ENCODE results near the gene ZNF765.
A peak's percentile ranks its signal among the peaks of the same experiment; 100 is the strongest.
"Not testable (repeated sequence)": the region's sequence is repeated elsewhere in the genome, so short reads cannot be mapped to it uniquely, and the experiment has no call there.

ZNF765 gene

DNA sequence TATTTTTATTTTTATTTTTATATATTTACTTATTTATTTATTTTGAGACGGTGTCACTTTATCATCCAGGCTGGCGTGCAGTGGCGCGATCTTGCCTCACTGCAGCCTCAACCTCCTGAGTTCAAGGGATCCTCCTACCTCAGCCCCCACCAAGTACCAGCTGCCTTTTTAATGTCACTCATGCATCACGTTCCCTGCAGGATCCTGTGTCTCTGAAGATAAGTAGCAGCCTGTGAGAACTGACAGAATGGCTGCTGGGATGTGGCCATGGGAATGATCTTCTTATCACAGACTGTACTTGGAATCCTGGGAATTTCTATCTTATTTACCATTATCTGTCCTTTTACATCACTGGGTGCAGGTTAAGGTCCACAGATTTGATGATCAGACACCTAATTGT, 27.6 kb downstream of the ZNF765 start:
- no peak for DNase-seq

DNA sequence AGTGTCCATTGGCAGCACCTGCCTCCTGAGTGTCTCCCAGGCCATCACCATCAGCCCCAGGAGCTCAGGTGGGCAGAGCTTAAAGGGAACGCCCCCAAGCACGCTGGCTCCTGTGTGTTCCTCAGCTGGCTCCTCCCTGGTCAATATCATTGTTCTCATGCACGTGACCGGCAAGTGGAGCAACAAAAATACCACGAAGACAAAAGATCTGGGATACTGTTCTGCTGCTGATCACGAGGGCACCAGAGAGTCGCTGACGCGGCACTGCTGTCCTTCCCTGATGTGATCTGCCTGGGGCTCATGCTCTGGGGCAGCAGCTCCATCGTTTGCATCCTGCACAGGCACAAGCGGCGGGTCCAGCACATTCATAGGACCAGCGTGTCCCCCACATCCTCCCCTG, 28.1 kb downstream of the ZNF765 start:
- not testable (repeated sequence) for DNase-seq

DNA sequence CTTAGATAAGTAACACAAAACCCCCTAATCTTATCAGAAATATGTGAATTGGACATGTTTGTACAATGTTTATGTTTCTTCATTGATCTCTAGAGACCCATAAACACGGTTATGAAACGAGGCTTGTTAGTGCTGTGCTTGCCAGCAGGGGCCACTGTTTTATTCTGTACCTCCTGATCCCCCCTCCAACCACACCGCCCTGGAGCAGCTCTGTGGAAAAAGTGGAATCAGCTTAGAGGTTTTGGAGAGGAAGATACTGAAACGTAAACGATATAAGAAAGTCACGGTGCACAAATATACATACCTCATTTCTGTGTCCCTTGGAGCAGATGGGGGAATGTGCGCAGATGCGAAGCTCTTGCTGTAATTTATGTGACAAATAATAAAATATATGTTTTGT, 28.7 kb downstream of the ZNF765 start:
- not testable (repeated sequence) for DNase-seq

DNA sequence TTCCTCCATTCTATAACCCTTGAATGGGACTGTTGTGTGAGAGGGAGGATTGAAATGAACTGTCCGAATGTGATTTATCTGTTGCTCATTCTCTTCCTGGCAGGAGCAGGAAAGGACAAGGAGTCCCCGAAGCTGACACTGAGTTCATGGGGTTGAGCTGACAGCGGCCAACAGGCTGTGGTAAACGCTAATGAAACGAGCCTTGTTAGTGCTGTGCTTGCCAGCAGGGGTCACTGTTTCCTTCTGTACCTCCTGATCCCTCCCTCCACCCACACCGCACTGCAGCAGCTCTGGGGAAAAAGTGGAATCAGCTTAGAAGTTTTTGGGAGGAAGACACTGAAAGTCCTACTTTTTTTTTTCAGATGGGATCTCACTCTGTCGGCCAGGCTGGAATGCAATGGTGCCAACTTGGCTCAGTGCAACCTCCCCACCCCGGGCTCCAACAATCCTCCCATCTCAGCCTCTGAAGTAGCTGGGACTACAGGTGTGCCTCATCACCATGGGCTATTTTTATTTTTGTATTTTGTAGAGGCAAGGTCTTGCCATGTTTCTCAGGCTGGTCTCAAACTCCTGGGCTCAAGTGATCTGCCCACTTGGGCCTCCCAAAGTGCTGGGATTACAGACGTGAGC, 30.1 kb downstream of the ZNF765 start:
- DNase-seq: peak; percentile 24

DNA sequence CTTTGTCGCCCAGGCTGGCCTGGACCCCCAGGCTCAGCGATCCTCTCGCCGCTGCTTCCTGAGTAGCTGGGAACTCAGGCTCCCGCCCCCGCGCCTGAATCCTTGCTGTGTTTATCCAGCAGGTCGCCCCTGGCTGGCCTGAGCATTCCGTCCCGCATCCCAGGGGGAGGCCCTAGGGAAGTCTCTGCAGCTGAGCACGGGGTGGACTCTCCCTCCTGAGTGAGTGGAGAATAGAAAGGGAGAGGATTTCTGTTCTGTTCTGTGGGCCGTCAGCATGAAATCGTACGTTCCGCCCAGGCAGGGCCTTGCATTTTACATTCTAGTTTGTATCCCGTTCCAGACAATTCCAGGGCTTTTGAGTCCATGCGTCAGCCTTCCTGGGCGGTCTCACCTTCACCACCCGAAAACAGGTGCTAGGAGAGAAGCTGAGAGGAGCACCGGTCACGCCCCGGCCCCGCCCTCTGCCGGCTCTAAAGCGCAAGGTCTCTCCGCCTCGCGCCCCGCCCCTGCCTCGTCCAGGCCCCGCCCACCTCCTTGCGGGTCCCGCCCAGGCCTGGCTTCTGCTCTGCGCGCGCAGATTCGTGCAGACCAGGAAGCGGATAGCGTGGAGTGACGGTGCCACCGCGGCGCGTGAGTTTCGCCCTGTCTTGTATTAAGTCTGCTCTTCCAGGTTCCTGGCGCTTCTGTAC, 36.6 kb downstream of the ZNF765 start, which contains the start of gene ZNF761:
Gene ZNF761, plus strand, starts transcription at position 586 of the 689 bp plus-strand sequence. CDS start 15,285 bp downstream, outside the sequence.
- peak; percentile 86 for DNase-seq

DNA sequence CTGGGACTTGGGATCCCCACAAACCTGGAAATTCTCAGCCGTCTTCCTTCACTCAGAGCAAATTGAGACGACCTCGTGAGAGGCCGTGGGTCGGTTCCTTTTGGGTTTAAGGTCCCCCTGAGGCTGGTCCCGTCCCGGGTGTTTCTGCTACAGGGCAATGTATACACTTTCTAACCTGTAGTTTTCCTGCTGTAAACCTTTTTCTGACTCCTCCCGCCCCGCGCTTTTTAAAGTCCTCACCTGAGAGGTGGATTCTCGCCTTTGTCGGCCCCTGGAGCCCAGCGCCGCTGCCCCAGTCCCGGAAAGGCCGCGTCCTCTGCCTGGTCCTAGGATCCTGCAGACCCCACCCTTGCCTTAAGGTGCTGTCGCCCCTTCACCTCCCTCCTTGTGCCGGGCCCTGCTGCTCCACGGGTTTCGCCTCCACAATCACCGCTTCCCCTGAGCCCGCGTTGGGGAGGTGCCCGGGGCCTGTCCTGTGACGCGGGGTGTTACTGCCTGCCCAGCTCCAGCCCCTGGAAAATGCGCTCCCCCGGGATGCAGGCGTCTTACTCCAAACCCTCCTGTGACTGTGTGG, 37.2 kb downstream of the ZNF765 start:
- DNase-seq: peak; percentile 6

DNA sequence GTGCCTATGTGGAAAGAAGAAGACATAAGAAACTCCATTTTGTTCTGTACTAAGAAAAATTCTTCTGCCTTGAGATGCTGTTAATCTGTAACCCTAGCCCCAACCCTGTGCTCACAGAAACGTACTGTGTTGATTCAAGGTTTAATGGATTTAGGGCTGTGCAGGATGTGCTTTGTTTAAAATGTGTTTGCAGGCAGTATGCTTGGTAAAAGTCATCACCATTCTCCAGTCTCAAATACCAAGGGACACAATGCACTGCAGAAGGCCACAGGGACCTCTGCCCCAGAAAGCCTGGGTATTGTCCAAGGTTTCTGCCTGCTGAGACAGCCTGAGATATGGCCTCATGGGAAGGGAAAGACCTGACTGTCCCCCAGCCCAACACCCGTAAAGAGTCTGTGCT, 48.9 kb downstream of the ZNF765 start:
- not testable (repeated sequence) for DNase-seq

DNA sequence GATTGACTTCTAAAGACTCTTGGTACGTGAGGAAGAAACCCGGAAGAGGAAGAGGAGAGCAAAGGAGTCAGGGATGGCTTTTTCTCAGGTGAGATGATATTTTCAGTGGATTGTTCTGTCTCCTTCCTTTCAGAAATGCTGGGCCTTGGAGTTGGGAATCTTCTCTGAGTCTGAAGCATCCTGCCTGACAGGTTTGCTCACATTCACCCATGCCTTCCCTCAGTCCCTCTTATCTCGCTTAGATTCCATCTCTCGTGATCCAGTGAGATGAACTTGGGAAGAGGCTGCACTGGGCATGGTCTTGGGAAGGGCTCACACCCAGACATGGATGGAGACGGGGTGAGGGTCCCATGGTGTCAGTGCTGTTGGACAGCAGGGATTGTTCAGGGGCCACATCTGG, 52.2 kb downstream of the ZNF765 start:
- DNase-seq: not testable (repeated sequence)

DNA sequence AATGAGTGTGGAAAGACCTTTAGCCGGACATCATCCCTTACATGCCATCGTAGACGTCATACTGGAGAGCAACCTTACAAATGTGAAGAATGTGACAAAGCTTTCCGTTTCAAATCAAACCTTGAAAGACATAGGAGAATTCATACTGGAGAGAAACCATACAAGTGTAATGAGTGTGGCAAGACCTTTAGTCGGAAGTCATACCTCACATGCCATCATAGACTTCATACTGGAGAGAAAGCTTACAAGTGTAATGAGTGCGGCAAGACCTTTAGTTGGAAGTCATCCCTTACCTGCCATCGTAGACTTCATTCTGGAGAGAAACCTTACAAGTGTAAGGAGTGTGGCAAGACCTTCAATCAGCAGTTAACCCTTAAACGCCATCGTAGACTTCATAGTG, 60.9 kb downstream of the ZNF765 start:
- DNase-seq: no peak

DNA sequence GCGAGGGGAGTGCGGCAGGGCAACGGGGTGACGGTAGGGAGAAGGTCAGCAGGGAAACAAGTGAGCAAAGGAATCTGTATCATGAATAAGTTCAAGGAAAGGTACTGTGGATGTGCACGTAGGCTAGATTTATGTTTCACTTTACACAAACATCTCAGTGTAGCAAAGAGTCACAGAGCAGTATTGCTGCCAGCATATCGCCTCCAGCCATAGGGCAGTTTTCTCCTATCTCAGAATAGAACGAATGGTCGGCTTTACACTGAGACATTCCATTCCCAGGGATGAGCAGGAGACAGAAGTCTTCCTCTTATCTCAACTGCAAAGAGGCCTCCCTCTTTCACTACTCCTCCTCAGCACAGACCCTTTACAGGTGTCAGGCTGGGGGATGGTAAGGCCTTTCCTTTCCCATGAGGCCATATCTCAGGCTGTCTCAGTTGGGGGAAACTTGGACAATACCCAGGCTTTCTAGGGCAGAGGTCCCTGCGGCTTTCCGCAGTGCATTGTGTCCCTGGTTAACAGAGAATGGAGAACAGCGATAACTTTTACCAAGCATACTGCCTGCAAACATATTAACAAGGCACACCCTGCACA, 65.3 kb downstream of the ZNF765 start:
- DNase-seq: not testable (repeated sequence)

DNA sequence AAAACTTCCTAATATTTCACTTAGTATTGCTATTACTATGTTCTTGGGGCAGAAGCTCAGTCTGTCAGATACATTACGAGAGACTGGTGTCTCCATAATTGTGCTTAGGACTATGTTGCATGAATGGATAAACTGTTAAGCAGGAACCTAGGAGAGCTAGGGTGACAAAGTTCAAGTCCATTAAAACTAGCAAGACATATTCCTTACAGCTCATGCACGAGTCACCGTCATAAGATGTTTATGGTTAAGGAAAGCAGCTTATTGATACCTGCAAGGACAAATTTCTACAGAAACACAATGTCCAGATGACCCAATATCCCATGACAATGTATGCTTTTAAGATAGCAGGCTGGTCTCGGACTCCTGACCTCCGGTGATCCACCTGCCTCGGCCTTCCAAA, 66.9 kb downstream of the ZNF765 start:
- no peak for DNase-seq

DNA sequence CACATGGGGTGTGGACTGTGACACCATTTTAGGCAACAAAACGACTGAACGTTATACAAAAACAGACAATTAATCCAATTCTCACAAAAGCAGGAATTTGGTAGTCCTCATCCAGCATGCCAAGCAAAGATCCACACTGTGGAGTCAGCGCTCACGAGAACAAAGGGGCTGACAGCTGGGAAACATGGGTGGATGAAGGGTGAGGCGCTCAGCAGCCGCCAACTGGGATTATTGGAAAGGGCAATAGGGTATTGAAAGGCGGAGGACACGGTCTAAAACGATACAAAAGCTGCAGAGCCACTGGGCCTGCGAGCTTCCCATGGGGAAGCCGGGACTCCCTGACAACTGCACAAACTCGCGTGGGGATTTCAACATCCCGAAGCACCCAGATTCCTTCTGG, 67.9 kb downstream of the ZNF765 start:
- no peak for DNase-seq

DNA sequence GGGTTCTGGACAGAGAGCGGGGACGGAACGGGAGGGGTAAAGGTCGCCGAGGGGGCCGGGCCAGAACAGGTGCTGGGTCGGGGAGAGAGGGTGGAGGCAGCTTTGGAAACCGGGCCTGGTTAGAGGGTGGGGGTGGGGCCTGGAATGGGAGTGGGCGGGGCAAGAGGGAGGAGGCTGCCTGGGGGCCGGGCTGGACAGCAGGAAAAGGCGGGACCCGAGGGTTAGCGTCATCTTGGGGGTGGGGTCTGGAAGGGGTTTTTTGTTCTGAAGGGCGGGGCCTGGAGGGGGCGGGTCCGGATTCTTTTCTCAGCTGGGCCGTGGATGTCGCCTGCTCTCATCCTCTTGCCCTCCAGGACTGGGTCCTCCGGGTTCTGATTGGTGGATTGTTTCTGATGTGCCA, 68.3 kb downstream of the ZNF765 start:
- DNase-seq: no peak

DNA sequence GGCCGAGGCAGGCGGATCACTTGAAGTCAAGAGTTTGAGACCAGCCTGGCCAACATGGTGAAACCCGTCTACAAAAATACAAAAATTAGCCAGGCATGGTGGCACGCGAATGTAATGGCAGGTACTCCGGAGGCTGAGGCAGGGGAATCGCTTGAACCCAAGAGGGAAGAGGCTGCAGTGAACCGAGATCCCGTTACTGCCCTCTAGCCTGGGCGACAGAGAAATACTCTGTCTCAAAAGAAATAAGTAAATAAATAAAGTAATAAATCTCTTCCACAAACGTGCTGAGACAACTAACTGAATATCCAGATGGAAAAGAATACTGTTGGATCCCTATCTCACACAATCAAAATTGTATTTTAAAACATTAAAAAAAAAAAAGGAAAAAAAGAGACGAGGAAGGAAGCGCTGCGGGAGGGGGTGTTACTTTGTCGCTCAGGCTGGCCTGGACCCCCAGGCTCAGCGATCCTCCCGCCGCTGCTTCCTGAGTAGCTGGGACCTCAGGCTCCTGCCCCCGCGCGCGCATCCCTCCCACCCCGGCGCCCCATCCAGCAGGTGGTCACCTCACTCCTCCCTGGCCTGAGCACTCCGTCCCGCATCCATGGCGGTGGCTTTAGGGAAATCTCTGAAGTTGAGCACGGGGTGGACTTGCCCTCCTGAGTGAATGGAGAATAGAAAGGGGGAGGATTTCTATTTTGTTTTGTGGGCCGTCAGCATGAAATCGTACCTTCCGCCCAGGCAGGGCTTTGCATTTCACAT, 72.0 kb downstream of the ZNF765 start:
- no peak for DNase-seq

DNA sequence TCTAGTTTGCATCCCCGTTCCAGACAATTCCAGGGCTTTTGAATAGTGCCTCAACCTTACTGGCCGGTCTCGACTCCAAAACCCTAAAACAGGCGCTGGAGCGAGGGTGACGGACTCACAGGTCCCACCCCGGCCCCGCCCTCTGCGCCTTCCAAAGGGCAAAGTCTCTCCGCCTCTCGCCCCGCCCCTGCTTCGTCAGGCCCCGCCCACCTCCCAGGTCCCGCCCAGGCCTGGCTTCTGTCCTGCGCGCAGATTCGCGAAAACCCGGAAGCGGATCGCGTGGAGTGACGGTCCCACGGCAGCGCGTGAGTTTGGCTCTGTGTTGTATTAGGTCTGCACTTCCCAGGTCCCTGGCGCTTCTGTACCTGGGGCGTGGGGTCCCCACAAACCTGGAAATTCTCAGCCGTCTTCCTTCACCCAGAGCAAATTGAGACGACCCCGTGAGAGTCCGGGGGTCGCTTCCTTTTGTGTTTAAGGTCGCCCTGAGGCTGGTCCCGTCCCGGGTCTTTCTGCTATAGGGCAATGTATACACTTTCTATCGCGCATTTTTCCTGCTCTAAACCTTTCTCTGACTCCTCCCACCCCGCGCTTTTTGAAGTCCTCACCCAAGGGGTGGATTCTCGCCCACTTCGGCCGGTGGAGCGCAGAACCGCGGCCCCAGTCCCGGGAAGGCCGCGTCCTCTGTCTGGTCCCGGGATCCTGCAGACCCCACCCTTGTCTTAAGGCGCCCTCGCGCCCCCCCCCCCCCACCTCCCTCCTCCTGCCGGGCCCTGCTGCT, 72.7 kb downstream of the ZNF765 start, which contains the start of gene ZNF813:
Gene ZNF813, plus strand, starts transcription at position 249 of the 778 bp plus-strand sequence. CDS start 16,090 bp downstream, outside the sequence.
- DNase-seq: peak; percentile 83

DNA sequence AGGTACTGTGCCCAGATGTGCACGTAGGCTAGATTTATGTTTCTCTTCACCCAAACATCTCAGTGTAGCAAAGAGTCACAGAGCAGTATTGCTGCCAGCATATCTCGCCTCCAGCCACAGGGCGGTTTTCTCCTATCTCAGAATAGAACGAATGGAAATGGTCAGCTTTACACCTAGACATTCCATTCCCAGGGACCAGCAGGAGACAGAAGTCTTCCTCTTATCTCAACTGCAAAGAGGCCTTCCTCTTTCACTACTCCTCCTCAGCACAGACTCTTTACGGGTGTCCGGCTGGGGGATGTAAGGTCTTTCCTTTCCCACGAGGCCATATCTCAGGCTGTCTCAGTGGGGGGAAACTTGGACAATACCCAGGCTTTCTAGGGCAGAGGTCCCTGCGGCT, 73.7 kb downstream of the ZNF765 start:
- DNase-seq: not testable (repeated sequence)

DNA sequence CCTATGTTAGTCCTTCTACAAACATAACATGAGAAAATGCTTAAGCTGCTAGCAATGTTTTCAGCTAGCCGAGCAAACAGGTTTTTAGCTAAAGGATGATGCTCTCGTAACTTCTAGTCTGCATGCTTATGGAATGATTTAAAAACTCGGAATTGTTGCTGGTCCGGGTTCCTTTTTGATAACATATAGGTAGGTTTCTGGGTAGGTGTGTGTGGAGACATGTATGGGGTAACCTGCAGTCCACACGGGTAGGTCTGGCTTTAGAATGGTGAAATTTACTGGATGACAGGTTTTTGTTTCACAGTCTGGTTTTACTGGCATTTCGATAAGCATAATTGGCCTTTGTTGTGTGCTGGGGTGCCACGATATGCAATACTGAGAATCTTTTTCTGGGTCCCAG, 77.0 kb downstream of the ZNF765 start:
- DNase-seq: no peak

DNA sequence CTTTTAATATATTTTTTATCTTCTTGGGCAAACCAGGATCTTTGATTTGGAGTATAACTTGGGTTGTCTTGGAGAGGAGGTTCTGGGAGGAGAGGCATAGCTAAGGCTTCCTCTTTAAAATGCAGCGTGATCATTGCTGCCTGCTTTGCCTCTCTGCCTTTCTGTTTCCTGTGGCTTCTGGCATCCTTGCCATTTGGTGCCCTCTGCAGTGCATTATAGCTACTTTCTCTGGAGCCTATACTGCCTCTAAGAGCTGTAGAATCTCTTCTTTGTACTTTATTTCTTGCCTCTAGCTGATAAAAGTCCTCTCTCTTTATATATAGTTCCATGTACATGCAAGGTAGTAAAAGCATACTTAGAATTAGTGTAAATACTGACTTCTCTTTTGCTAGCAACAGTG, 79.9 kb downstream of the ZNF765 start:
- not testable (repeated sequence) for DNase-seq

DNA sequence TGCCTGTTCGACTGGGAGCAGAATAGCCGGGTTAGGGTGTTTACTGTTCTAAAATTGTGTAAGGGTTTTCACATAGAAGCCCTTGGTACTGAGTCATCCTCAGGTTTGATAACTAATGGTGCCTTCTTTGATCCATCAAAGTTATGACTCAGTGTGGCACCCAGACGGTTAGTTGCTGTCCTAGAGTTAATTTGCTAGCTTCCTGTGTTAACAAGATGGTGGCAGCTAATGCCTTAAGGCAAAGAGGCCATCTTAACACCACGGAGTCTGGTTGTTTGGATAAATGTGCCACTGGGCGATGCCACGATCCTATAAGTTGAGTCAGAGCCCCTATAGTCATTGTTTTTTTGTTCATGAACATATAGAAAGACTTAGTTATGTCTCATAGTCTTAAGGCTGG, 80.5 kb downstream of the ZNF765 start:
- DNase-seq: not testable (repeated sequence)
